Activated B cell treated with CpG ODN at 0.5 μM for 24 hours (primary cell): ENCODE results near the gene KIF26B. TPM values are rescaled to one million over a fixed set of nuclear protein-coding genes. Genes with fewer than 3 reads are reported as not detected.

ENCODE experiments used
- ATAC-seq: fragments of 200-7000 bp; cut with Tn5 transposase; one replicate; pipeline ENCODE4 v1.10.0; 2021; ENCODE audit warnings: low read depth, mild to moderate bottlenecking, moderate library complexity
- CTCF ChIA-PET: fragments of 350-600 bp; sonication (Branson Sonifier 250); formaldehyde crosslinking; loops from one replicate; lab custom pipeline; 2021; ENCODE audit warnings: antibody characterized with exemption; lab: Charles Lee
- POLR2A ChIA-PET: fragments of 350-600 bp; sonication (Branson Sonifier 250); formaldehyde crosslinking; loops from one replicate; lab custom pipeline; 2021; ENCODE audit warnings: antibody characterized with exemption; lab: Charles Lee
- DNase-seq: peaks from one replicate; pipeline ENCODE4 v3.0.0; 2022
- H3K27ac Mint-ChIP-seq: one replicate; pipeline ENCODE4 v1.8.0; 2020; ENCODE audit warnings: mixed read lengths
- H3K27me3 Mint-ChIP-seq: one replicate; pipeline ENCODE4 v1.8.0; 2021; ENCODE audit warnings: mixed read lengths
- H3K36me3 Mint-ChIP-seq: one replicate; pipeline ENCODE4 v1.8.0; 2021; ENCODE audit warnings: low read depth, mixed read lengths
- H3K4me1 Mint-ChIP-seq: one replicate; pipeline ENCODE4 v1.8.0; 2021; ENCODE audit warnings: mixed read lengths
- H3K4me3 Mint-ChIP-seq: one replicate; pipeline ENCODE4 v1.8.0; 2020; ENCODE audit warnings: mild to moderate bottlenecking, mixed read lengths
- H3K9me3 Mint-ChIP-seq: one replicate; pipeline ENCODE4 v1.8.0; 2020; ENCODE audit warnings: mixed read lengths
- CTCF ChIP-seq: fragments of 200-600 bp; IDR thresholded peaks from one replicate; pipeline ENCODE4 v1.8.0; 2022; ENCODE audit warnings: antibody characterized with exemption, mild to moderate bottlenecking
- intact Hi-C: fragments of 100-400 bp; cut with micrococcal nuclease; formaldehyde crosslinking; loops from one replicate; pipeline ENCODE4 v1.15.1; 2024
- total RNA-seq: library from RNA; stranded (reverse); gene quantifications from 2 replicates; pipeline ENCODE4 v1.2.3, GENCODE V29; 2022

KIF26B gene
- total RNA-seq, 1 donor from 2014 or later: 1.7 TPM

- CTCF ChIA-PET: no interaction called here
- TF ChIP-seq CTCF: no peak
- intact Hi-C loops: no loop called here
- H3K4me1 Mint-ChIP-seq: no peaks in the 10 kb centered on the region
- POLR2A ChIA-PET: no interaction called here
- no peak overlapping the region for H3K27ac Mint-ChIP-seq
- no peak overlapping the region for H3K4me3 Mint-ChIP-seq
- DNase-seq: no peak
- no peaks in the 10 kb centered on the region for H3K9me3 Mint-ChIP-seq
- peaks cover 6% of the 10 kb centered on the region for H3K27me3 Mint-ChIP-seq
- H3K36me3 Mint-ChIP-seq: no peaks in the 10 kb centered on the region
- no peak for ATAC-seq
These were observed 417.1 kb downstream of the KIF26B start for GRCh38 chr1:245571815-245572294.

- Mint-ChIP-seq H3K27ac (no peak overlapping the region), H3K4me3 (no peak overlapping the region), H3K9me3 (no peaks in the 10 kb centered on the region), H3K27me3 (peaks cover 10% of the 10 kb centered on the region), H3K4me1 (no peaks in the 10 kb centered on the region), H3K36me3 (no peaks in the 10 kb centered on the region)
- TF ChIP-seq CTCF: no peak
- CTCF ChIA-PET: no interaction called here
- ATAC-seq: no peak
- no peak for DNase-seq
- POLR2A ChIA-PET: no interaction called here
- intact Hi-C loops: no loop called here
These were observed 417.9 kb downstream of the KIF26B start for GRCh38 chr1:245572709-245573108.

DNA sequence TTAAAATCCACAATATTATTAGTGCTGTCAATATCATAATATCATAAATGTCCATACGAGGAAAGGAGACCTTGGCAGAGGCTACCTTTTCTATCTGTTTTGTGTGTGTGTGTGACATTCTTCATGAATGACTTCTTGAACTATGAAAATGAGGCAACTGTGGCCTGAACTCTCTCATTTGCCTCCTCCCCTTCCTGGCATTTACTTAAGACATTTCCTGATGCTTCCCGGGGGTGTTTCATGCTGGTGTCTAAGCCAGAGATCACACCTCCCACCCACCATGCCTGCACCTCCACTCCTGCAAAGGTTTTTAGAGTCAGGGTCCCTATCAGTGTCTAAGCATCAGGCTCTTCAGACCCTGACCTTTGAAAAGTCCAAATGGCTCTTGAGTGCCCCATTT is 420.9 kb downstream of the KIF26B start:
- no peak for DNase-seq
- Mint-ChIP-seq H3K4me3 (no peak overlapping the region), H3K4me1 (no peaks in the 10 kb centered on the region), H3K27ac (no peak overlapping the region), H3K27me3 (peaks cover 19% of the 10 kb centered on the region), H3K36me3 (no peaks in the 10 kb centered on the region), H3K9me3 (no peaks in the 10 kb centered on the region)
- ChIA-PET CTCF (no interaction called here), POLR2A (no interaction called here)
- no peak for ATAC-seq
- no peak for TF ChIP-seq CTCF
- intact Hi-C loops: no loop called here

- DNase-seq: no peak
- ChIA-PET POLR2A (no interaction called here), CTCF (interaction anchor here (1.3 kb wide), 1 partner anchor 9 kb away, joined by 4 read pairs; no protein-coding TSS in a partner anchor)
- no peak for ATAC-seq
- Mint-ChIP-seq H3K27ac (no peak overlapping the region), H3K27me3 (peaks cover 19% of the 10 kb centered on the region), H3K4me1 (no peaks in the 10 kb centered on the region), H3K4me3 (no peak overlapping the region), H3K36me3 (no peaks in the 10 kb centered on the region), H3K9me3 (no peaks in the 10 kb centered on the region)
- no peak for TF ChIP-seq CTCF
- intact Hi-C loops: no loop called here
These were observed 421.5 kb downstream of the KIF26B start for GRCh38 chr1:245576323-245576722.

DNA sequence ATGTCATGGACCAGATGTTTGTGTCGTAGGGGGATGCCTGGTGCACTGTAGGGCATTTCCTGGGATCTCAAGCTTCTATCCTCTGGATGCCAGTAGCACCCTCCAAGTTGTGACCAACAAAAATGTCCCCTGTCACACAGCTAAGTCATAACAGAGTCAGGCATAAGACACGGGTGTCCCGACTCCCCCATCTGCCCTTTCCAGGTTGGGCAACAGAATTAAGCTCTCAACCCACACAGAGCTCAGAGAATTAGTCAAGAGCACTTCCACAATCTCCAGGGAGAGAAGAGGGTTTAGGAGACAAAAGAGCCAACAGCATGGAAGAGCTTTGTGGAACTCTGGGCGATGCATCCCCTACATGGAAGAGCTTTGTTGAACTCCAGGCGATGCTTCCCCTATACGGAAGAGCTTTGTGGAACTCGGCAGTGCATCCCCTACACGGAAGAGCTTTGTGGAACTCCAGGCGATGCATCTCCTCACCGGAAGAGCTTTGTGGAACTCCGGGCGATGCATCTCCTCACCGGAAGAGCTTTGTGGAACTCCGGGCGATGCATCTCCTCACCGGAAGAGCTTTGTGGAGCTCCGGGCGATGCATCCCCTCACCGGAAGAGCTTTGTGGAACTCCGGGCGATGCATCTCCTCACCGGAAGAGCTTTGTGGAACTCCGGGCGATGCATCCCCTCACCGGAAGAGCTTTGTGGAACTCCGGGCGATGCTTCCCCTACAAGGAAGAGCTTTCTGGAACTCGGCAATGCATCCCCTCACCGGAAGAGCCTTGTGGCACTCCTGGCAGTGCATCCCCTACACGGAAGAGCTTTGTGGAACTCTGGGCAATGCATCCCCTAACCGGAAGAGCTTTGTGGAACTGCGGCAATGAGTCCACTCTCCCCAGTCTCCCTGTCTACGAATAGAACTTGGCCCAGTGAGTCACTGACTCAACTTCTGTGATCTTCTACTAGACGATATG is 422.7 kb downstream of the KIF26B start:
- ChIA-PET CTCF (interaction anchor here (1.3 kb wide), 1 partner anchor 8 kb away, joined by 4 read pairs; no protein-coding TSS in a partner anchor), POLR2A (no interaction called here)
- no peaks in the 10 kb centered on the region for H3K4me1 Mint-ChIP-seq
- TF ChIP-seq CTCF: no peak
- H3K9me3 Mint-ChIP-seq: no peaks in the 10 kb centered on the region
- peaks cover 19% of the 10 kb centered on the region for H3K27me3 Mint-ChIP-seq
- intact Hi-C loops: no loop called here
- H3K36me3 Mint-ChIP-seq: no peaks in the 10 kb centered on the region
- DNase-seq (no peak), ATAC-seq (no peak)
- H3K4me3 Mint-ChIP-seq: no peak overlapping the region
- no peak overlapping the region for H3K27ac Mint-ChIP-seq
